Measurements from ENCODE around the gene MTTP. TPM values are rescaled to one million over a fixed set of nuclear protein-coding genes. Genes with fewer than 3 reads are reported as not detected.

Gene MTTP
- total and polyA plus RNA-seq, 4 donors, result 58.4 to 193 (median 83.9) TPM

GRCh38 chr4:99612704-99613103 is 38.1 kb downstream of the MTTP start:
- Histone ChIP-seq H3K9me3 (ENCODE audit: control insufficient read depth in 4 of 4, low read length in 3 of 4) (no peaks in the 10 kb centered on the region), H3K4me1 (ENCODE audit: control insufficient read depth in 4 of 4, insufficient read depth in 4 of 4, low read length in 3 of 4) (no peaks in the 10 kb centered on the region), H3K27ac (ENCODE audit: low read depth in 1 of 2, low read length in 2 of 2) (no peak overlapping the region), H3K36me3 (ENCODE audit: control insufficient read depth in 4 of 4, insufficient read depth in 3 of 4, low read depth in 1 of 4, low read length in 3 of 4) (peaks cover 6 to 79% (median 57%) of the 10 kb centered on the region in 4 donors), H3K27me3 (ENCODE audit: control insufficient read depth in 4 of 4, insufficient read depth in 4 of 4, low read length in 3 of 4) (no peaks in the 10 kb centered on the region), H3K4me3 (ENCODE audit: low read depth in 1 of 3, low read length in 3 of 3) (no peak overlapping the region), H3K9ac (ENCODE audit: low read depth in 1 of 2, low read length in 2 of 2) (no peak overlapping the region)
- 50% methylated on average over 5 of the region's 5 CpGs for WGBS
- no peak for DNase-seq (ENCODE audit: low spot score)
- no peak for TF ChIP-seq TAF1 (conservative IDR thresholded peaks at IDR 0.05)
- no peak for TF ChIP-seq REST (IDR thresholded peaks at IDR 0.05)
- no peak for TF ChIP-seq MAX (IDR thresholded peaks at IDR 0.05)
- no peak for TF ChIP-seq CTCF (IDR thresholded peaks at IDR 0.05; ENCODE audit: low read depth, low read length, missing input control)
- no peak for TF ChIP-seq FOXA1 (IDR thresholded peaks at IDR 0.05)

GRCh38 chr4:99614491-99614890 is 39.9 kb downstream of the MTTP start:
- no peak for DNase-seq (ENCODE audit: low spot score)
- WGBS, result 81% methylated on average over 1 of the region's 1 CpG
- H3K36me3 ChIP-seq (ENCODE audit: control insufficient read depth in 4 of 4, insufficient read depth in 3 of 4, low read depth in 1 of 4, low read length in 3 of 4), result peaks cover 4 to 78% (median 56%) of the 10 kb centered on the region in 4 donors
- H3K27ac ChIP-seq (ENCODE audit: low read depth in 1 of 2, low read length in 2 of 2), result no peak overlapping the region
- TF ChIP-seq HNF4G (IDR thresholded peaks at IDR 0.05) (no peak), MAX (IDR thresholded peaks at IDR 0.05) (no peak), TAF1 (conservative IDR thresholded peaks at IDR 0.05) (no peak), CTCF (IDR thresholded peaks at IDR 0.05; ENCODE audit: low read depth, low read length, missing input control) (no peak), ATF3 (IDR thresholded peaks at IDR 0.05) (no peak), FOXA1 (IDR thresholded peaks at IDR 0.05) (no peak), SP1 (IDR thresholded peaks at IDR 0.05) (no peak)
- H3K9me3 ChIP-seq (ENCODE audit: control insufficient read depth in 4 of 4, low read length in 3 of 4), result no peaks in the 10 kb centered on the region
- H3K27me3 ChIP-seq (ENCODE audit: control insufficient read depth in 4 of 4, insufficient read depth in 4 of 4, low read length in 3 of 4), result no peaks in the 10 kb centered on the region
- H3K4me1 ChIP-seq (ENCODE audit: control insufficient read depth in 4 of 4, insufficient read depth in 4 of 4, low read length in 3 of 4), result no peaks in the 10 kb centered on the region
- H3K9ac ChIP-seq (ENCODE audit: low read depth in 1 of 2, low read length in 2 of 2), result no peak overlapping the region
- H3K4me3 ChIP-seq (ENCODE audit: low read depth in 1 of 3, low read length in 3 of 3), result no peak overlapping the region

All from liver (tissue), 9 donors.